ENCODE measurements around the gene YRDC. TPM values are rescaled to one million over a fixed set of nuclear protein-coding genes. Genes with fewer than 3 reads are reported as not detected.

YRDC gene
- total and polyA plus RNA-seq, 2 of the 13 experiments (the other 11 are each of a cell fraction or from before 2014, with no cell fraction given) = 27.5 to 29.2 TPM

GRCh38 chr1:37793773-37794371 lies 14.1 kb downstream of the YRDC start, which contains the start of gene MANEAL (continued):
- TF ChIP-seq, protein P1, sequence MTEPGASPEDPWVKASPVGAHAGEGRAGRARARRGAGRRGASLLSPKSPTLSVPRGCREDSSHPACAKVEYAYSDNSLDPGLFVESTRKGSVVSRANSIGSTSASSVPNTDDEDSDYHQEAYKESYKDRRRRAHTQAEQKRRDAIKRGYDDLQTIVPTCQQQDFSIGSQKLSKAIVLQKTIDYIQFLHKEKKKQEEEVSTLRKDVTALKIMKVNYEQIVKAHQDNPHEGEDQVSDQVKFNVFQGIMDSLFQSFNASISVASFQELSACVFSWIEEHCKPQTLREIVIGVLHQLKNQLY (CRISPR knock-in tag; IDR thresholded peaks at IDR 0.05) = no peak
- TF ChIP-seq, protein P2, sequence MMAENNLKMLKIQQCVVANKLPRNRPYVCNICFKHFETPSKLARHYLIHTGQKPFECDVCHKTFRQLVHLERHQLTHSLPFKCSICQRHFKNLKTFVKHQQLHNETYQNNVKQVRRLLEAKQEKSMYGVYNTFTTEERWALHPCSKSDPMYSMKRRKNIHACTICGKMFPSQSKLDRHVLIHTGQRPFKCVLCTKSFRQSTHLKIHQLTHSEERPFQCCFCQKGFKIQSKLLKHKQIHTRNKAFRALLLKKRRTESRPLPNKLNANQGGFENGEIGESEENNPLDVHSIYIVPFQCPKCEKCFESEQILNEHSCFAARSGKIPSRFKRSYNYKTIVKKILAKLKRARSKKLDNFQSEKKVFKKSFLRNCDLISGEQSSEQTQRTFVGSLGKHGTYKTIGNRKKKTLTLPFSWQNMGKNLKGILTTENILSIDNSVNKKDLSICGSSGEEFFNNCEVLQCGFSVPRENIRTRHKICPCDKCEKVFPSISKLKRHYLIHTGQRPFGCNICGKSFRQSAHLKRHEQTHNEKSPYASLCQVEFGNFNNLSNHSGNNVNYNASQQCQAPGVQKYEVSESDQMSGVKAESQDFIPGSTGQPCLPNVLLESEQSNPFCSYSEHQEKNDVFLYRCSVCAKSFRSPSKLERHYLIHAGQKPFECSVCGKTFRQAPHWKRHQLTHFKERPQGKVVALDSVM (CRISPR knock-in tag; IDR thresholded peaks at IDR 0.05) = no peak
- no peak for TF ChIP-seq ZNF672 (CRISPR knock-in tag; IDR thresholded peaks at IDR 0.05)
- peak; percentile 53 for TF ChIP-seq SALL1 (CRISPR knock-in tag; IDR thresholded peaks at IDR 0.05)
- TF ChIP-seq ZFP82 (CRISPR knock-in tag; IDR thresholded peaks at IDR 0.05; ENCODE audit: borderline replicate concordance) = no peak
- TF ChIP-seq, protein P3, sequence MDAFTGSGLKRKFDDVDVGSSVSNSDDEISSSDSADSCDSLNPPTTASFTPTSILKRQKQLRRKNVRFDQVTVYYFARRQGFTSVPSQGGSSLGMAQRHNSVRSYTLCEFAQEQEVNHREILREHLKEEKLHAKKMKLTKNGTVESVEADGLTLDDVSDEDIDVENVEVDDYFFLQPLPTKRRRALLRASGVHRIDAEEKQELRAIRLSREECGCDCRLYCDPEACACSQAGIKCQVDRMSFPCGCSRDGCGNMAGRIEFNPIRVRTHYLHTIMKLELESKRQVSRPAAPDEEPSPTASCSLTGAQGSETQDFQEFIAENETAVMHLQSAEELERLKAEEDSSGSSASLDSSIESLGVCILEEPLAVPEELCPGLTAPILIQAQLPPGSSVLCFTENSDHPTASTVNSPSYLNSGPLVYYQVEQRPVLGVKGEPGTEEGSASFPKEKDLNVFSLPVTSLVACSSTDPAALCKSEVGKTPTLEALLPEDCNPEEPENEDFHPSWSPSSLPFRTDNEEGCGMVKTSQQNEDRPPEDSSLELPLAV (CRISPR knock-in tag; conservative IDR thresholded peaks at IDR 0.05; ENCODE audit: low read depth) = no peak
- no peak for TF ChIP-seq NBN (conservative IDR thresholded peaks at IDR 0.05)
- TF ChIP-seq IRF2 (CRISPR knock-in tag; IDR thresholded peaks at IDR 0.05) = no peak
- peak; percentile 83; the same call in 1 of the 2 replicates for TF ChIP-seq ZNF138 (CRISPR knock-in tag; IDR thresholded peaks at IDR 0.05; ENCODE audit: low read depth)
- peak; percentile 80; the same call in 1 of the 2 replicates for TF ChIP-seq BRD4 (CRISPR knock-in tag; IDR thresholded peaks at IDR 0.05)
- TF ChIP-seq TIGD3 (CRISPR knock-in tag; IDR thresholded peaks at IDR 0.05; ENCODE audit: borderline replicate concordance) = no peak
- TF ChIP-seq, protein P4, sequence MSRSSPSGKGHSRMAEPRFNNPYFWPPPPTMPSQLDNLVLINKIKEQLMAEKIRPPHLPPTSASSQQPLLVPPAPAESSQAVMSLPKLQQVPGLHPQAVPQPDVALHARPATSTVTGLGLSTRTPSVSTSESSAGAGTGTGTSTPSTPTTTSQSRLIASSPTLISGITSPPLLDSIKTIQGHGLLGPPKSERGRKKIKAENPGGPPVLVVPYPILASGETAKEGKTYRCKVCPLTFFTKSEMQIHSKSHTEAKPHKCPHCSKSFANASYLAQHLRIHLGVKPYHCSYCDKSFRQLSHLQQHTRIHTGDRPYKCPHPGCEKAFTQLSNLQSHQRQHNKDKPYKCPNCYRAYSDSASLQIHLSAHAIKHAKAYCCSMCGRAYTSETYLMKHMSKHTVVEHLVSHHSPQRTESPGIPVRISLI (CRISPR knock-in tag; IDR thresholded peaks at IDR 0.05; ENCODE audit: borderline replicate concordance) = no peak
- TF ChIP-seq JDP2 (CRISPR knock-in tag; IDR thresholded peaks at IDR 0.05; ENCODE audit: borderline replicate concordance) = peak; percentile 41; the same call in 1 of the 2 replicates
- 0 out of 2 replicates have a peak, but pooled peaks have one; percentile 55 for TF ChIP-seq ZNF160 (CRISPR knock-in tag; IDR thresholded peaks at IDR 0.05)
- TF ChIP-seq POGK (CRISPR knock-in tag; conservative IDR thresholded peaks at IDR 0.05) = no peak
- TF ChIP-seq ZNF326 (CRISPR knock-in tag; IDR thresholded peaks at IDR 0.05; ENCODE audit: borderline replicate concordance) = no peak
- 0 out of 2 replicates have a peak, but pooled peaks have one; percentile 15 for TF ChIP-seq CERS6 (CRISPR knock-in tag; IDR thresholded peaks at IDR 0.05)
- TF ChIP-seq ZNF678 (CRISPR knock-in tag; IDR thresholded peaks at IDR 0.05) = no peak

Data from HepG2 (cell line).